Measurements from ENCODE around the gene PTRHD1. TPM values are rescaled to one million over a fixed set of nuclear protein-coding genes. Genes with fewer than 3 reads are reported as not detected.

PTRHD1 gene
- total and polyA plus RNA-seq, 2 donors from 2014 or later, result 21.7 to 56.4 TPM

DNA sequence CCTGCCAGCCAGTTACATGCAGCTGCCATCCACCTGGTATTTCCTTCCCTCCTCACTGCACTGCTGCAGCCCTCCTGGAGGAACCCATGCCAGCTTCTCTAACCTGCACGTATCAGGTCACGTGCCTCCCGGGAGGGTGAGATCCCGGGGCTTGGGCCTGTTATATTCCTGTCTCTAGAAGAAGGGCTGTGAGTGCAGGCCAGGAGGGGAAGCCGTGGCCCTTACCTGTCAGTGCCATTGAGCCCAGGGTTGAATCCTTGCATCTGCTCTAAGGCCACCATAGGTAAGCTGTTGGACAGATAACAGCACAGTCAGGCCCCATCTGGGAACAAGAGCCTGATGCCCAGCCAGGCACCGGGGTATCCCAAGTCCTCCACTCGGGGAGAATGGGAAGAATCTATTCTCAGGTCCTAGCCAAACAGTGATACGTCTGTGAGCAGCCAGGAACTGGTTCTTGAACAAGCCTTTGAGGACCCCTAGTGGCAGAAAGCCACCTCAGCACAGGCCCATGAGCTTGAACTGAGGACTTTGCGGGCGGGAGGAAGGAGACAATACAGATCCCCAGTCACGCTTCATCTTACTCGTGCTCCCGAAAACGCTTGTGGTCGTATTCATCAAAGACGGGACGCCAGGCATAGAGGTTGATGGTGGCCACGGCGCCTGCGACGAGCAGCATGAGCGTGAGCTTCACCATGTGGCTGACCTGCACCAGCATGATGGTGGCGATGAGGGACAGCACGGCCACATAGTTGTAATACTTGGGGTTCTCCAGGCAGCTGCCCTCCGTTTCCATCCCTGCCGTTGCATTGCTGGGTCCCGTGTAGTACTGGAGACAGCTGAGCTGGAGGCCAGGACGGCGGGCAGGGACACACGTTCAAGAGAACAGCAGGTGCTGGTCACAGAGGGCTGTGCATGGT lies 34.4 kb upstream of the PTRHD1 start:
- peaks cover 0 to under 1% (median 0%) of the 10 kb centered on the region in 3 donors for H3K36me3 ChIP-seq (ENCODE audit: control insufficient read depth in 2 of 3, insufficient read depth in 3 of 3, low read length in 3 of 3)

GRCh38 chr2:24826773-24827145 lies 33.6 kb upstream of the PTRHD1 start:
- no peak for TF ChIP-seq CTCF (IDR thresholded peaks at IDR 0.05; ENCODE audit: borderline replicate concordance, extremely low read depth, insufficient read depth)
- Histone ChIP-seq H3K27ac (ENCODE audit: low read depth in 2 of 2, low read length in 2 of 2) (no peak overlapping the region), H3K4me1 (ENCODE audit: control insufficient read depth in 2 of 3, insufficient read depth in 2 of 3, low read depth in 1 of 3, low read length in 3 of 3) (peaks cover 0 to 6% (median 5%) of the 10 kb centered on the region in 3 donors), H3K36me3 (ENCODE audit: control insufficient read depth in 2 of 3, insufficient read depth in 3 of 3, low read length in 3 of 3) (peaks cover 0 to 6% (median 0%) of the 10 kb centered on the region in 3 donors), H3K9me3 (ENCODE audit: control insufficient read depth in 2 of 3, insufficient read depth in 1 of 3, low read length in 3 of 3) (no peaks in the 10 kb centered on the region), H3K9ac (ENCODE audit: low read length in 3 of 3) (no peak overlapping the region), H3K27me3 (ENCODE audit: control insufficient read depth, insufficient read depth, low read length) (no peaks in the 10 kb centered on the region), H3K4me3 (ENCODE audit: low read length in 3 of 3) (no peak overlapping the region)
- FAIRE-seq (no peak), DNase-seq (no peak)
- intact Hi-C loops (cut with DNase I), result loop anchor here (5.0 kb wide), 1 partner anchor 414 kb away; no protein-coding TSS in a partner anchor

More for the DNA sequence above, 34.4 kb upstream of the PTRHD1 start:
- H3K9me3 ChIP-seq (ENCODE audit: control insufficient read depth in 2 of 3, insufficient read depth in 1 of 3, low read length in 3 of 3), result no peaks in the 10 kb centered on the region
- peak; percentile 96 for TF ChIP-seq CTCF (IDR thresholded peaks at IDR 0.05; ENCODE audit: borderline replicate concordance, extremely low read depth, insufficient read depth)
- peaks cover 0 to 6% (median 5%) of the 10 kb centered on the region in 3 donors for H3K4me1 ChIP-seq (ENCODE audit: control insufficient read depth in 2 of 3, insufficient read depth in 2 of 3, low read depth in 1 of 3, low read length in 3 of 3)
- no peak overlapping the region for H3K9ac ChIP-seq (ENCODE audit: low read length in 3 of 3)
- no peaks in the 10 kb centered on the region for H3K27me3 ChIP-seq (ENCODE audit: control insufficient read depth, insufficient read depth, low read length)
- H3K27ac ChIP-seq (ENCODE audit: low read depth in 2 of 2, low read length in 2 of 2), result no peak overlapping the region
- no peak overlapping the region for H3K4me3 ChIP-seq (ENCODE audit: low read length in 3 of 3)
- FAIRE-seq, result no peak
- DNase-seq, result peak in 4 of 5 donors; percentile 86 to 94 (median 90)
- intact Hi-C loops (cut with DNase I), result loop anchor here (5.0 kb wide), 1 partner anchor 415 kb away; no protein-coding TSS in a partner anchor

- intact Hi-C loops (cut with DNase I), result loop anchor here (5.0 kb wide), 1 partner anchor 414 kb away; no protein-coding TSS in a partner anchor
- Histone ChIP-seq H3K27ac (ENCODE audit: low read depth in 2 of 2, low read length in 2 of 2) (no peak overlapping the region), H3K9me3 (ENCODE audit: control insufficient read depth in 2 of 3, insufficient read depth in 1 of 3, low read length in 3 of 3) (no peaks in the 10 kb centered on the region), H3K36me3 (ENCODE audit: control insufficient read depth in 2 of 3, insufficient read depth in 3 of 3, low read length in 3 of 3) (peaks cover 0 to 8% (median 0%) of the 10 kb centered on the region in 3 donors), H3K4me3 (ENCODE audit: low read length in 3 of 3) (no peak overlapping the region), H3K27me3 (ENCODE audit: control insufficient read depth, insufficient read depth, low read length) (no peaks in the 10 kb centered on the region), H3K4me1 (ENCODE audit: control insufficient read depth in 2 of 3, insufficient read depth in 2 of 3, low read depth in 1 of 3, low read length in 3 of 3) (peaks cover 0 to 6% (median 5%) of the 10 kb centered on the region in 3 donors), H3K9ac (ENCODE audit: low read length in 3 of 3) (no peak overlapping the region)
- peak; percentile 37 to 56 (median 49) for DNase-seq
- no peak for TF ChIP-seq CTCF (IDR thresholded peaks at IDR 0.05; ENCODE audit: borderline replicate concordance, extremely low read depth, insufficient read depth)
- no peak for FAIRE-seq
Observed at GRCh38 chr2:24825883-24826772, 32.9 kb upstream of the PTRHD1 start.

Measured in kidney (tissue), 14 donors.